ENCODE measurements around the gene TOGARAM2. TPM values are rescaled to one million over a fixed set of nuclear protein-coding genes. Genes with fewer than 3 reads are reported as not detected.

TOGARAM2 gene
- total RNA-seq, 2 experiments from 2014 or later = 0.03 TPM; not detected in 1

DNA sequence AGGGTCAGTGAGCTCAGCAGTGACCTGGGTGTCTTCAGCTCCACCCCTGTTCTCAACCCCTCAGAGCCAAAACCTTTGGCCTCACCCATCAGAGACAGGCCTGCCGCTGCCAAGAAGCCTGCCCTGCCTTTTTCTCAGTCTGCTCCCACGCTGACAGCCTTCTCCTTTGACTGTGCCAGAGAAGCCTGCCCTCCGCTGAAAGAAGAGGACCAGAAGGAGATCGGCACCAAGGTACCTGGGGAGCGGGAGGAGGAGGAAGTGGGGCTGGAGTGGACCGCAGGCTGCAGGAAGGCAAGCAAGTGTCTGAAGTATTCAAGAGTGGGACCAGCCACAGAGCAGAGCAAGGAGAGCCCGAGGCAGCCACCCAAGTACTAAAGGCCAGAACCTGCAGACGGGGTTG lies 33.2 kb downstream of the TOGARAM2 start:
- Histone ChIP-seq H2AFZ (ENCODE audit: low read length) (no peak overlapping the region), H3K9me2 (ENCODE audit: insufficient read depth, low read length) (no peaks in the 10 kb centered on the region), H3K4me3 (ENCODE audit: low read depth, low read length, poor library complexity, severe bottlenecking) (no peak overlapping the region), H3K9me3 (ENCODE audit: low read length) (no peaks in the 10 kb centered on the region), H3K4me2 (ENCODE audit: low read length) (no peak overlapping the region), H3K27ac (ENCODE audit: low read depth, low read length, poor library complexity, severe bottlenecking) (no peak overlapping the region), H3K4me1 (ENCODE audit: insufficient read depth, low read length, poor library complexity, severe bottlenecking) (no peaks in the 10 kb centered on the region), H3K79me2 (ENCODE audit: insufficient read depth, low read depth, low read length) (no peaks in the 10 kb centered on the region), H3K36me3 (ENCODE audit: insufficient read depth, low read length) (no peaks in the 10 kb centered on the region), H4K20me1 (ENCODE audit: insufficient read depth, low read length) (no peaks in the 10 kb centered on the region)
- TF ChIP-seq EZH2phosphoT487 (IDR thresholded peaks at IDR 0.05; ENCODE audit: borderline replicate concordance, low read depth, low read length) = no peak
- TF ChIP-seq, protein P1, sequence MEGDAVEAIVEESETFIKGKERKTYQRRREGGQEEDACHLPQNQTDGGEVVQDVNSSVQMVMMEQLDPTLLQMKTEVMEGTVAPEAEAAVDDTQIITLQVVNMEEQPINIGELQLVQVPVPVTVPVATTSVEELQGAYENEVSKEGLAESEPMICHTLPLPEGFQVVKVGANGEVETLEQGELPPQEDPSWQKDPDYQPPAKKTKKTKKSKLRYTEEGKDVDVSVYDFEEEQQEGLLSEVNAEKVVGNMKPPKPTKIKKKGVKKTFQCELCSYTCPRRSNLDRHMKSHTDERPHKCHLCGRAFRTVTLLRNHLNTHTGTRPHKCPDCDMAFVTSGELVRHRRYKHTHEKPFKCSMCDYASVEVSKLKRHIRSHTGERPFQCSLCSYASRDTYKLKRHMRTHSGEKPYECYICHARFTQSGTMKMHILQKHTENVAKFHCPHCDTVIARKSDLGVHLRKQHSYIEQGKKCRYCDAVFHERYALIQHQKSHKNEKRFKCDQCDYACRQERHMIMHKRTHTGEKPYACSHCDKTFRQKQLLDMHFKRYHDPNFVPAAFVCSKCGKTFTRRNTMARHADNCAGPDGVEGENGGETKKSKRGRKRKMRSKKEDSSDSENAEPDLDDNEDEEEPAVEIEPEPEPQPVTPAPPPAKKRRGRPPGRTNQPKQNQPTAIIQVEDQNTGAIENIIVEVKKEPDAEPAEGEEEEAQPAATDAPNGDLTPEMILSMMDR (conservative IDR thresholded peaks at IDR 0.05; ENCODE audit: low read length) = no peak
- no TSS peak for BruUV-seq (replicated peaks)
- no peak for DNase-seq (ENCODE audit: low spot score)
- intact Hi-C loops (cut with micrococcal nuclease; ENCODE audit: unreplicated experiment) = no loop called here
- ChIA-PET CTCF (ENCODE audit: unreplicated experiment) (no interaction called here), POLR2A (no interaction called here)

DNA sequence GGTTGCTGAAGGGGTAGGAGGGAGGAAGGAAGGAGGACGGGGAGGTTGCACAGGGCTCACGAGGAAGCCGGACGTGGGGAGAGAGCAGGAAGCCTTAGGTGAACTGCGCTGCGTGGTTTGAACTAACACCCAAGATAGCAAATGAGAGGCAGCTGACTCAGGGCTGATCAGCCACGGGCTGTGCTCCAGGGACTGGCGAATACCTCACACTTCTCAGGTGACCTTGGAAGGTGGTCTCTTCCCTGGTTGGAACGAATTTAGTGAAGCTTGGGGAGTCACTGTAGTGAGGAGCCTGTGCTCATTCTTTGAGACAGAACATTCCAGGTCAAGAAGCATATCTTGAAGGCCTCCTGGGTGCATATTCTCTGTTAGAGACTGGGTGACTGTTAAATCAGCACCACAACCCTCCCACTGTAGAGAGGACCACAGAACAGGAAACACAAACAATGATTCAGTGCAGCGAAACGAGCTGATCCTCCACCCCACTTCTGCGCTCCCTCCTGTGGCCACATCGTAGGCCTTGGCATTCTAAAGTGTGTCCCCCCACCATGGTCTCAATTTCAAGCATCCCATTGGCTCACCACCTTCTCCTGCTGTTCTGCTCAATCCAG lies 33.8 kb downstream of the TOGARAM2 start:
- H3K4me3 ChIP-seq (ENCODE audit: low read depth, low read length, poor library complexity, severe bottlenecking) = no peak overlapping the region
- TF ChIP-seq, protein P1 (conservative IDR thresholded peaks at IDR 0.05; ENCODE audit: low read length) = no peak
- TF ChIP-seq EZH2phosphoT487 (IDR thresholded peaks at IDR 0.05; ENCODE audit: borderline replicate concordance, low read depth, low read length) = no peak
- no peaks in the 10 kb centered on the region for H3K9me3 ChIP-seq (ENCODE audit: low read length)
- no peak overlapping the region for H2AFZ ChIP-seq (ENCODE audit: low read length)
- H3K27ac ChIP-seq (ENCODE audit: low read depth, low read length, poor library complexity, severe bottlenecking) = no peak overlapping the region
- intact Hi-C loops (cut with micrococcal nuclease; ENCODE audit: unreplicated experiment) = no loop called here
- no peak for DNase-seq (ENCODE audit: low spot score)
- ChIA-PET POLR2A (no interaction called here), CTCF (ENCODE audit: unreplicated experiment) (no interaction called here)
- no peaks in the 10 kb centered on the region for H3K9me2 ChIP-seq (ENCODE audit: insufficient read depth, low read length)
- no peaks in the 10 kb centered on the region for H3K79me2 ChIP-seq (ENCODE audit: insufficient read depth, low read depth, low read length)
- H3K4me2 ChIP-seq (ENCODE audit: low read length) = no peak overlapping the region
- H3K4me1 ChIP-seq (ENCODE audit: insufficient read depth, low read length, poor library complexity, severe bottlenecking) = no peaks in the 10 kb centered on the region
- H3K36me3 ChIP-seq (ENCODE audit: insufficient read depth, low read length) = no peaks in the 10 kb centered on the region
- H4K20me1 ChIP-seq (ENCODE audit: insufficient read depth, low read length) = no peaks in the 10 kb centered on the region
- BruUV-seq (replicated peaks) = no TSS peak

DNA sequence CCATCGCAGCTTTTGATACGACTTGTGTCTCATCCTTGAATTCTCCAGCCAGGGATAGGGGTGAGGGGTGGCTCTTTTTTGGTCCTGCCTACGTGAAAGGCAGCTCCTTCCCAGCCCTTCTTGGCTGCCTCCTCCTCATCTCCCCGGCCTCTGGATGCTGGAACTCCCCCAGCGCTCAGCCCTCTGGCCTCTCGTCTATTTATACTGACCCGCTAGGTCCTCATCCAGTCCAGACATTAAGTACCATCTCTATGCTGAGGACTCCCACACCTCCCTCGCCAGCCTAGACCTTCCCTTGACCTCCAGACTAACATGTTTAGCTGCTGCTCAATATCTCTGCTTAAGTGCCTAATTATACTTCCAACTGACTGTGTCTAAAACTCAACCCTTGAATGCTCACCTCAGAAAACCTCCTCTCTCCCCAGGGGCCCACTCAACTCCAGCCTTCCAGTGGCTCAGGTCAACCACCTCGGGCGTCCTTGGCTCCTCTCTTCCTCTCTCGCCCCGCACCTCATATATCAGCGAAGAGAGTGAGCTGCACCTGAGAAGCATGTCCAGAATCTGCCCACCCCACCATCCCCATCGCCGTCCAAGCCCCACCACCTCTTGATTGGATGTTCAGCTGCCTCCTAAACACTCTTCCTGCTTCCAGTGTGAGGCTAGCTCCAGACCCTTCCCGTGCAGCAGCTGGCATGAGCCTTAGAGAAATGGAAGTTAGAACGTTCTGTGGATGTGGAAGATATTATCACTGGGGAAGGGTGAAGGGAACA lies 34.8 kb downstream of the TOGARAM2 start:
- Histone ChIP-seq H3K27ac (ENCODE audit: low read depth, low read length, poor library complexity, severe bottlenecking) (no peak overlapping the region), H4K20me1 (ENCODE audit: insufficient read depth, low read length) (no peaks in the 10 kb centered on the region), H2AFZ (ENCODE audit: low read length) (no peak overlapping the region), H3K9me2 (ENCODE audit: insufficient read depth, low read length) (no peaks in the 10 kb centered on the region), H3K9me3 (ENCODE audit: low read length) (no peaks in the 10 kb centered on the region), H3K4me2 (ENCODE audit: low read length) (no peak overlapping the region), H3K4me1 (ENCODE audit: insufficient read depth, low read length, poor library complexity, severe bottlenecking) (no peaks in the 10 kb centered on the region), H3K79me2 (ENCODE audit: insufficient read depth, low read depth, low read length) (no peaks in the 10 kb centered on the region), H3K4me3 (ENCODE audit: low read depth, low read length, poor library complexity, severe bottlenecking) (no peak overlapping the region), H3K36me3 (ENCODE audit: insufficient read depth, low read length) (no peaks in the 10 kb centered on the region)
- CTCF ChIA-PET (ENCODE audit: unreplicated experiment) = no interaction called here
- intact Hi-C loops (cut with micrococcal nuclease; ENCODE audit: unreplicated experiment) = no loop called here
- BruUV-seq (replicated peaks) = no TSS peak
- POLR2A ChIA-PET = no interaction called here
- TF ChIP-seq, protein P1 (conservative IDR thresholded peaks at IDR 0.05; ENCODE audit: low read length) = no peak
- TF ChIP-seq EZH2phosphoT487 (IDR thresholded peaks at IDR 0.05; ENCODE audit: borderline replicate concordance, low read depth, low read length) = no peak
- DNase-seq (ENCODE audit: low spot score) = no peak

Data from OCI-LY7 (cell line).